Measurements from ENCODE around the gene NOL12.
"Not testable (repeated sequence)": the region's sequence is repeated elsewhere in the genome, so short reads cannot be mapped to it uniquely, and the experiment has no call there.

Gene NOL12

GRCh38 chr22:37717235-37717634 is 31.1 kb downstream of the NOL12 start:
- DNase-seq = not testable (repeated sequence)

GRCh38 chr22:37717746-37718305 is 31.7 kb downstream of the NOL12 start:
- DNase-seq = not testable (repeated sequence)

- no peak for DNase-seq
These were observed 39.6 kb downstream of the NOL12 start for GRCh38 chr22:37725551-37726240.

GRCh38 chr22:37726241-37726887 is 40.2 kb downstream of the NOL12 start:
- DNase-seq = no peak

- DNase-seq = no peak
These were observed 42.5 kb downstream of the NOL12 start for GRCh38 chr22:37728620-37729019.

GRCh38 chr22:37731804-37732471 is 45.8 kb downstream of the NOL12 start:
- DNase-seq = no peak

- no peak for DNase-seq
These were observed 46.8 kb downstream of the NOL12 start for GRCh38 chr22:37732699-37733607.

- no peak for DNase-seq
These were observed 47.7 kb downstream of the NOL12 start for GRCh38 chr22:37733625-37734401.

GRCh38 chr22:37734402-37734700 is 48.2 kb downstream of the NOL12 start:
- DNase-seq = no peak

- DNase-seq = no peak
These were observed 48.9 kb downstream of the NOL12 start for GRCh38 chr22:37734964-37735451.

- no peak for DNase-seq
These were observed 52.9 kb downstream of the NOL12 start for GRCh38 chr22:37739035-37739434.

- DNase-seq = no peak
These were observed 53.5 kb downstream of the NOL12 start for GRCh38 chr22:37739611-37740049.

GRCh38 chr22:37740455-37741311 is 54.5 kb downstream of the NOL12 start:
- no peak for DNase-seq

- no peak for DNase-seq
These were observed 55.2 kb downstream of the NOL12 start for GRCh38 chr22:37741312-37741795.

- no peak for DNase-seq
These were observed 56.4 kb downstream of the NOL12 start for GRCh38 chr22:37742376-37743171.
